Fibroblast of skin of left biceps (primary cell): ENCODE results near the gene ATOH1.

Source experiments
- DNase-seq, 2 experiments: peaks; one replicate each; pipeline ENCODE4 v3.0.0-alpha.2; 2013; ENCODE audit warnings: low read depth in 2 of 2

ATOH1 gene

GRCh38 chr4:93834249-93835066 lies 5.9 kb downstream of the ATOH1 start:
- no peak for DNase-seq

GRCh38 chr4:93835929-93836328 lies 7.4 kb downstream of the ATOH1 start:
- no peak for DNase-seq

- DNase-seq, result no peak
Observed at GRCh38 chr4:93839704-93840103, 11.2 kb downstream of the ATOH1 start.

GRCh38 chr4:93841803-93842345 lies 13.3 kb downstream of the ATOH1 start:
- DNase-seq, result no peak

- DNase-seq, result no peak
Observed at GRCh38 chr4:93842601-93843252, 14.2 kb downstream of the ATOH1 start.

- DNase-seq, result no peak
Observed at GRCh38 chr4:93843772-93844171, 15.2 kb downstream of the ATOH1 start.

GRCh38 chr4:93852680-93853079 lies 24.1 kb downstream of the ATOH1 start:
- DNase-seq, result no peak

GRCh38 chr4:93855926-93856325 lies 27.4 kb downstream of the ATOH1 start:
- DNase-seq, result no peak

- no peak for DNase-seq
Observed at GRCh38 chr4:93865650-93866049, 37.1 kb downstream of the ATOH1 start.

GRCh38 chr4:93867416-93868001 lies 39.0 kb downstream of the ATOH1 start:
- DNase-seq, result no peak

- no peak for DNase-seq
Observed at GRCh38 chr4:93870876-93871458, 42.4 kb downstream of the ATOH1 start.

GRCh38 chr4:93876754-93877153 lies 48.2 kb downstream of the ATOH1 start:
- DNase-seq, result no peak

- DNase-seq, result no peak
Observed at GRCh38 chr4:93878566-93878965, 50.0 kb downstream of the ATOH1 start.

GRCh38 chr4:93879919-93880318 lies 51.4 kb downstream of the ATOH1 start:
- no peak for DNase-seq
